Measurements from ENCODE around the gene SH3RF3.

The SH3RF3 gene

GRCh38 chr2:109418716-109419115, 289.7 kb downstream of the SH3RF3 start:
- DNase-seq (ENCODE audit: low read depth) = no peak

- no peak for DNase-seq (ENCODE audit: low read depth)
These were observed 290.3 kb downstream of the SH3RF3 start for GRCh38 chr2:109419171-109419756.

GRCh38 chr2:109419960-109420370, 291.0 kb downstream of the SH3RF3 start:
- no peak for DNase-seq (ENCODE audit: low read depth)

GRCh38 chr2:109421101-109421500, 292.1 kb downstream of the SH3RF3 start:
- no peak for DNase-seq (ENCODE audit: low read depth)

GRCh38 chr2:109421642-109422041, 292.6 kb downstream of the SH3RF3 start:
- no peak for DNase-seq (ENCODE audit: low read depth)

GRCh38 chr2:109422071-109422757, 293.2 kb downstream of the SH3RF3 start:
- no peak for DNase-seq (ENCODE audit: low read depth)

- no peak for DNase-seq (ENCODE audit: low read depth)
These were observed 293.9 kb downstream of the SH3RF3 start for GRCh38 chr2:109422758-109423500.

GRCh38 chr2:109423556-109424359, 294.8 kb downstream of the SH3RF3 start:
- no peak for DNase-seq (ENCODE audit: low read depth)

- DNase-seq (ENCODE audit: low read depth) = no peak
These were observed 296.4 kb downstream of the SH3RF3 start for GRCh38 chr2:109425411-109425810.

GRCh38 chr2:109427661-109428091, 298.7 kb downstream of the SH3RF3 start:
- no peak for DNase-seq (ENCODE audit: low read depth)

GRCh38 chr2:109428281-109428680, 299.3 kb downstream of the SH3RF3 start:
- DNase-seq (ENCODE audit: low read depth) = no peak

GRCh38 chr2:109428841-109429566, 300.0 kb downstream of the SH3RF3 start:
- no peak for DNase-seq (ENCODE audit: low read depth)

GRCh38 chr2:109429567-109430328, 300.7 kb downstream of the SH3RF3 start:
- no peak for DNase-seq (ENCODE audit: low read depth)

- no peak for DNase-seq (ENCODE audit: low read depth)
These were observed 301.3 kb downstream of the SH3RF3 start for GRCh38 chr2:109430329-109430636.

GRCh38 chr2:109432421-109432820, 303.4 kb downstream of the SH3RF3 start:
- no peak for DNase-seq (ENCODE audit: low read depth)

GRCh38 chr2:109433486-109433885, 304.5 kb downstream of the SH3RF3 start:
- DNase-seq (ENCODE audit: low read depth) = no peak

GRCh38 chr2:109433926-109434325, 304.9 kb downstream of the SH3RF3 start:
- DNase-seq (ENCODE audit: low read depth) = no peak

- DNase-seq (ENCODE audit: low read depth) = no peak
These were observed 305.3 kb downstream of the SH3RF3 start for GRCh38 chr2:109434351-109434750.

GRCh38 chr2:109435066-109435690, 306.2 kb downstream of the SH3RF3 start:
- DNase-seq (ENCODE audit: low read depth) = no peak

GRCh38 chr2:109435901-109436598, 307.0 kb downstream of the SH3RF3 start:
- DNase-seq (ENCODE audit: low read depth) = no peak

Data from T-helper 22 cell (primary cell).